ENCODE data around the gene TARBP2.
"Not testable (repeated sequence)": the region's sequence is repeated elsewhere in the genome, so short reads cannot be mapped to it uniquely, and the experiment has no call there.

The TARBP2 gene

DNA sequence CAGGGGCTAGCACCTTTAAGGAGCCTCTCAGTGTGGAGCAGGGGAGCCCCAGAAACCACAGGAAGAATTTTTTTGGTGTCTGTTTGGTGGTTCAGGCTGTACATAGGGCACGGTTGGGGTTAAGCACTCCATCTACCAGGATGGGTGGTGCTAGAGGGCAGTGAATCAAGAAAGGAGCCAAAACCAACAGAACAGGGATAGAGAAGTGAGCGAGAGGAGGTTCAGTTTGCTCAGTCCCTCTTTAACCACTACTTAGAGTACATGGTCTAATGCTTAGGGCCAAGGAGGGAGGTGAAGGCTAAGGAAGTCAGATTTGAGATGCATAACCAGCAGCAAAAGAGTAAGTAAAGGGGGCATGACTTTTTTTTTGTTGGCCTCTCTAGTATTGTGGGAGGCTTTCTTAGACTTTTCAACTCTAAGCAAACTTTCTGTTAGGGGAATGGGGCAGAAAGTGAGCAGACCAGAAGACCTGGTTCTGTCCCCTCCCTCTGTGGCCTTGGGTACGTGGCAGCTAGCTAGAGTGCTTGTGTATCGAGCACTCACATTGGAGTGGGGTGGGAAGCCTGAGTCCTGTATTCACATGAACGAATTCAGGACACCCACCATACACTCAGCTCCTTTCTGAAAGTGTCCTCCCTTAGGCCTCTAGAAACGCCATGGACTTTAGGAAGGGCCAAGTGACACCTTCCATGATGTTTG, 12.8 kb downstream of the TARBP2 start:
- no peak for DNase-seq (ENCODE audit: low read depth)

DNA sequence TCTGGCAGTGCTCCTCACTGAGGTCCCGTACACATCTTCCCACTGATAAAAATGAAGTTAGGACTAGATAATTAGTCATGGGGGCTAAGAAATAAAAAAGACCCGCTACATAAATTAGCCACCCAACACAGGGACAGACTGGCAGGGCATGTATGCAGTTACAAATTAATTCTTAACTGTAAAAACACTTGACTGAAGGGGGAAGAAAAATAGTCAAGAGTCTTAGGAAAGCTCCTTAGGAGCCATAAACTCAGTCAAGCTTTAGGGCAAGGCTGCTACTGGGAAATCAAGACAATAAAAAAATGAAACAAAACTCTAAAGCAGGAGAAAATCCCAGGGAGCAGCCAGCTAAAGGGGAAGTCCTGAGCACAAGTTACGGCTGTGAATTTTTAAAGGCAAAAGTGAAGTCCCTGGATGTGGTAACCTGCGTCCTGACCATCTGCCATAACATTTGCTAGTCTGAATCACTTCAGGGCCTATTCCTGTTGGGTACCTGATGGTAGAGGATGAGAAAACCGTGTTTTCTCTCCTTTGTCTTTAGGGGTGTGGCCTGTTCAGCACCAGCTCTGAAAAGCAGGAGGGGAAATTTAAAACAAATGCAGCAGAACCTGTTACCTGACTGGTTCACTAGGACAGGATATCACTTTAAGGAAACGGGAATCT, 13.7 kb downstream of the TARBP2 start:
- DNase-seq (ENCODE audit: low read depth): no peak

DNA sequence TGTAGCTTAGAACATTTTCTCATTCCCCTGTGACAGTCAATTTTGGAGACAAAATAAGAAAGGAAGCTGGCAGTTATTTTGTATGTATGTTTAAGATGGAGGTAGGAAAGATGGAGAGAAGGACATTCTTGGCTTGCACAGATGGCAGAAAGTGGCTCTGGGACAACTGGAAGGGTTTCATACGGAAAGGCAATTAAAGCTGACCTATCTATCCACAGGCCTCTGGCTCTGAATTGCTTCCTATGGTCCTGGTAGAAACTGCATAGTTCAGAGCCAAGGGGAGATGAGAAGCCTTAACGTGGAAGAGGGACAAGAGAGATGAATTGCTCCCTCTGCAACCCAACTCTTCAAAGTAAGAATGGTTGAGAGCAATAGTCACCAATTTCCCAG, 14.2 kb downstream of the TARBP2 start:
- DNase-seq (ENCODE audit: low read depth): no peak

- DNase-seq (ENCODE audit: low read depth): no peak
Observed at GRCh38 chr12:53516758-53517455, 15.8 kb downstream of the TARBP2 start.

DNA sequence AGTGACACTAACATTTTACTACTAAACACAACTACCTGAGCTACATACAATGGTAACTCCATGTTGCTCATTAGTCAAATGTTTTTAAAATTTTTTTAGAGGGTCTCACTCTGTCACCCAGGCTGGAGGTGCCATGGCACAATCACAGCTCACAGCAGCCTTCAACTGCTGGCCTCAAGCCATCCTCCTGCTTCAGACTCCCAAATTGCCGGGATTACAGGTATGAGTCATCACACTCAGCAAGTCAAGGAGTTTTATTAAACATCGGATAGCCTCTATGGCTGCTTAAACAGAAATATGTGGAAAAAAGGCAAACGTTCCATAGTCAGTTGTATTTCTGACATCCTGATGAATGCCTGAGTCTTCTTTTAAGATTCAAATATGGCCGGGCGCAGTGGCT, 17.3 kb downstream of the TARBP2 start:
- no peak for DNase-seq (ENCODE audit: low read depth)

GRCh38 chr12:53523131-53523530, 22.0 kb downstream of the TARBP2 start:
- DNase-seq (ENCODE audit: low read depth): no peak

- DNase-seq (ENCODE audit: low read depth): no peak
Observed at GRCh38 chr12:53524476-53524875, 23.4 kb downstream of the TARBP2 start.

- no peak for DNase-seq (ENCODE audit: low read depth)
Observed at GRCh38 chr12:53530061-53530460, 29.0 kb downstream of the TARBP2 start.

GRCh38 chr12:53530920-53531319, 29.8 kb downstream of the TARBP2 start:
- DNase-seq (ENCODE audit: low read depth): no peak

DNA sequence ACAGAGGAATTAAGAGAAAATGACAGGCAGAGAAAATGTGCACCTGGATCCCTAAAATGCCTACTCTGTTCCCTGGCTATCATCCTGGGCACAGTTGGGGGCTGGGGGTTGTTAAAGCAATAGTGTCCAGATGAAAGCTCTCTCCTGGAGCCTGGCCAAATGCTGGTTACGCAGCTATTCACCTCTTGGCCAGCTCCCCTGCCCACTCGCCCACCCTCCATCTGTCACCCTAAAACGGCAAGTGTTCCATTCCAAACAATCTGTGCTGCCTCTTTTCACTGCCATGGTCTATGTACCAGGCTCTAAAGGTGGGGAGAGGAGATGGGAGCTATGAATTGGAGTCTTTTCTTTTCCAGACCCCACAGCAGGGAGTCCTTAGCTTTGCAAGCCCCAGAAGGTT, 30.9 kb downstream of the TARBP2 start:
- DNase-seq (ENCODE audit: low read depth): no peak

- DNase-seq (ENCODE audit: low read depth): no peak
Observed at GRCh38 chr12:53532524-53533445, 31.7 kb downstream of the TARBP2 start.

GRCh38 chr12:53533471-53533870, 32.4 kb downstream of the TARBP2 start:
- no peak for DNase-seq (ENCODE audit: low read depth)

- no peak for DNase-seq (ENCODE audit: low read depth)
Observed at GRCh38 chr12:53536962-53537361, 35.9 kb downstream of the TARBP2 start.

DNA sequence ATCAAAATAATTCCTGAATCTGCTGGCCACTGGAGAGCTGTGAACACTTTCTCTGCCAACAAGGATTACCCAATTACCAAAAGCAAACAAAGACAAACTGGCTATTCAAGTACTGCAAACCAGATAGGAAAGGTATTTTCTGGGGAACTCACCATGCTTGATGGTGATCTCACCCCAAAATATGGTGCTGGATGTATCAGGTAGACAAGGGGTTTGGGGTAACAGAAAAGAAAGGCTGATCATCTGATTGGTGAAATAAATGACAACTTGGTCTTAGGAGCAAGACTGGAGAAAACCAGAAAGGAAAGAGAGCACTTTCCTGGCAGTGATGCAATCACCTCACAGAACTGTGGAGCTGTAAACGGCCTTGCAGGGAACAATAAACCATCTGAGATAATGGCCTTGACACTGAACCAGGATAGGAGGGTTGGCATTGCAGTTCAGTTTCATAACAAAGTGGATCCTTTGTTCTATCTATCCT, 37.2 kb downstream of the TARBP2 start:
- no peak for DNase-seq (ENCODE audit: low read depth)

DNA sequence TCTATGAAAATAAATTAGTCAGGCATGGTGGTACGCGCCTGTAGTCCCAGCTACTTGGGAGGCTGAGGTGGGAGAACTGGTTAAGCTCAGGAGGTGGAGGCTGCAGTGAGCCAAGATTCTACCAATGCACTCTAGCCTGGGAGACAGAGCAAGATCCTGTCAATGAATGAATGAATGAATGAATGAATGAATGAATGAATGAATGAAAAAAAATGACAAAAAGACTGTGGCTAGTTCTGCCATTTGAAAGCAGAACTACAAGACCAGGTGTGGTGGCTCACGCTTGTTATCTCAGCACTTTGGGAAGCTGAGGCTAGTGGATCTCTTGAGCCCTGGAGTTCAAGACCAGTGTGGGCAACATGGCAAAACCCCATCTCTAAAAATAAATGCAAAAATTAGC, 38.4 kb downstream of the TARBP2 start:
- no peak for DNase-seq (ENCODE audit: low read depth)

DNA sequence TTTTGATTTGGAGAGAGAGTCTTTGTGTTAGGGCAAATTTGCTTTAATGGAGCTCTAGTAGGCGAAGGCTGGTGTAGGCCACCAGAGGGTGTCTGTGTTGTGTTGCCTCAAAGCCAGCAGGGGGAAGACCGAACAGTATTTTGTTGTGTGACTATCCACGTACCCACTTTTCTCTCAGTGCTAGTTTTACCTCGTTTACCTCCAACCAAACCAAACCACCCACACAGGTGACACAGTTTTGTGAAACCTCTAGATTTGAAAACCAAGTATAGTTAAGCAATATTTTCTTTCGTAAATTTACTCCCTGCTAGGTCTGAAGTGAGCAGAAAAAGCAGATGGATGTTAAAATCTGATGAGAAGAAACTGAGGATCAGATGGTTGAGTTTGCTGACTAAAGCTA, 42.5 kb downstream of the TARBP2 start:
- peak; percentile 65 for DNase-seq (ENCODE audit: low read depth)

GRCh38 chr12:53548354-53548753, 47.3 kb downstream of the TARBP2 start:
- DNase-seq (ENCODE audit: low read depth): not testable (repeated sequence)

GRCh38 chr12:53550131-53550530, 49.0 kb downstream of the TARBP2 start:
- DNase-seq (ENCODE audit: low read depth): not testable (repeated sequence)

GRCh38 chr12:53550595-53550994, 49.5 kb downstream of the TARBP2 start:
- DNase-seq (ENCODE audit: low read depth): no peak

GRCh38 chr12:53551889-53552291, 50.8 kb downstream of the TARBP2 start:
- DNase-seq (ENCODE audit: low read depth): no peak

DNA sequence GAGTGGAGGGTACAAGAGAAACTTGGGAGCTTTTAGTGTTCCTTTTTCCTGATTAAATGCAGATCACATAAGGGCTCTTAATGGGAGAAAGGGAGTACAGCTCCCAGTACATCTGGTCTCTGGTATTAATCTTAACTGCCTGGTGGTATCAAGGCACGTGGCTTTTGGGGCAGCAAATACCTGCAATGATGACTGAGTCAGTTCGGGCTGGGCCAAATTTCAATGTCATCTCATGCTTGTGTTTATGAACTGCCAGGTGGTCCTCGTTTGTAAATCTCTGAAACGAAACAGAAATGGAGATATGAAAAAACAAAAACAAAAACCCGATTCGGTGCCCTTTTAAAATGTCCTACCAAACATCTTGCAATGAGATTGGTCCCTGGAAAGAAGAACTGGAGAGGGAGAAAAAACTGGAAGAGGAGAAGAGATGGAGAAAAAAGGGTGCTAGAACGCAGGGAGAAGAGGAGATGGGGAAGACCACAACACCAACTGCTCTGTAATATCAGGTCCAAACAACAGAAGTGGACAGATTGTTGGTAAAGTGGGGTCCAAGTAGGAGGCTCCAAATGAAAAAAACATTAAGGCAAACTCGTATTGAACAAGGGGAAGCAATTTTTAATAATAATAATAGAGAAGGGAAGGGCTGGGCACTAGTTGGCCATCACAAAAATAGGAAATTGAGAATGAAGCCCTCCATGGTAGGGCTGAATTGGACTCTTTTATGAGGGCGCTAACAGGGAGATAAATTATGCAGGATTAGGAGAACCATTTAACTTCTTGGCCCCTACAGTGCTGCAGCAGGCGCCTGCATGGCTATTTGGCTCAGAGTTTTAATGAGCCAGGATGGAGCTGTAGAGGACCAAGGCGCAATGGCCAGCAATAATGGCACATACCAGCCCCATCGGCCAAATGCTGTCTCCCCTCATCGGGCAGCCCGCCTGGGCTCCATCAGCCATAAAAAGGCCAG, 51.6 kb downstream of the TARBP2 start:
- no peak for DNase-seq (ENCODE audit: low read depth)
